Fibroblast of the aortic adventitia (primary cell): ENCODE measurements around the gene OGDH. TPM values are rescaled to one million over a fixed set of nuclear protein-coding genes. Genes with fewer than 3 reads are reported as not detected.

ENCODE experiments used
- DNase-seq: peaks from one replicate; pipeline ENCODE4 v3.0.0-alpha.2; 2010; ENCODE audit warnings: low read depth
- H3K4me3 ChIP-seq: 2 replicates; pipeline ENCODE4 v1.5.1; 2011; ENCODE audit warnings: low read depth, mild to moderate bottlenecking, control low read depth, low read length, moderate library complexity
- total RNA-seq: library from RNA; depleted of rRNA; stranded (reverse); fragments of >200 nt; gene quantifications from 2 replicates; pipeline ENCODE4 v1.2.3, GENCODE V29; 2012; ENCODE audit warnings: low replicate concordance
- TF ChIP-seq, protein P1 (sequence below): IDR thresholded peaks from 2 replicates; pipeline ENCODE4 v1.5.1; 2011; ENCODE audit warnings: mild to moderate bottlenecking, low read length, control low read depth, inconsistent platforms; ENCODE audit not compliant: insufficient read depth

Gene OGDH
- total RNA-seq, 1 donor = 85.6 TPM

DNA sequence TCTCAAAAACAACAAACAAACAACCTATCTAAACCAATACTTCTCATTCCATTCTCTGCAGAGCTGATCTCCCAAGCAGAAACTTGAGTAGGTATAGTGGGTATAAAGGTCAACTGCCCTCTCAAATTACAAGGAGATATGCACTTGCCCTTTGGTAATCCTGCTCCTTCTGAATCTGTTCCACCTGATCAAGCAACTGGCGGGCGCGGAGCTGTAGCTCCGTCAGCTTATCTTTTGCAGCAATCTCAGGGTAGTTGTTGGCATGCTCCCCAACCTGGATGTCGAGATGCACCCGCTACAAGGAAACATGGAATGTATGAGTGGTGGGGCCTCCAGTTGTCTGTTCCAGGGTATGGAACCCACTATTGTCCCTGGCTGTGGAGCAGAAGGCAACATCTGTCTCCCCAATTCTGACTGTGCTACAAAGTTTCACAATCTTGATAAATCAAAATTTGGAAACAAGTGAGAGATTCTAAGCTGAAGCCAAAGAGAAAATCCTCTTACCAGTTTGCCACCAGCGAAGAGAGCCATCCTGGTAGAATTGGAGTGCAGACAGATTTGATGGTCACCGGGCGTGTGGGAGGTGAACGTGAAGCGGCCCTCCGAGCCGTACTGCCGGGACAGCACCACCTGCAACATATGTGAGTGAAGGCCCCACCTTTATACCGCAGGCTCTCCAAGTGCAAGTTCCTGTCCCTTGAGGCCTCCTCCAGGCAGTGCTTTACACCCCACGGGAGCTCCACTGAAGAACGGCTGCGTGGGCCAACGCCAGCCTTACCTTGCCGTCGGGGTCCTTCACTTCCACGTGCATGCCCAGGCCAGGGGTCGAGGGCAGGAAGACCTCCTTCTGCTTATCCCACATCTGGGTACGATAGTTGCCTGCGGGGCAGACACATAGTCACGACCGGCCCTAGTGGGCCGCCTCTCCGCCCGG is 25.2 kb upstream of the OGDH start:
- H3K4me3 ChIP-seq = peak overlapping the region; percentile 95
- no peak for DNase-seq
- TF ChIP-seq, protein P1, sequence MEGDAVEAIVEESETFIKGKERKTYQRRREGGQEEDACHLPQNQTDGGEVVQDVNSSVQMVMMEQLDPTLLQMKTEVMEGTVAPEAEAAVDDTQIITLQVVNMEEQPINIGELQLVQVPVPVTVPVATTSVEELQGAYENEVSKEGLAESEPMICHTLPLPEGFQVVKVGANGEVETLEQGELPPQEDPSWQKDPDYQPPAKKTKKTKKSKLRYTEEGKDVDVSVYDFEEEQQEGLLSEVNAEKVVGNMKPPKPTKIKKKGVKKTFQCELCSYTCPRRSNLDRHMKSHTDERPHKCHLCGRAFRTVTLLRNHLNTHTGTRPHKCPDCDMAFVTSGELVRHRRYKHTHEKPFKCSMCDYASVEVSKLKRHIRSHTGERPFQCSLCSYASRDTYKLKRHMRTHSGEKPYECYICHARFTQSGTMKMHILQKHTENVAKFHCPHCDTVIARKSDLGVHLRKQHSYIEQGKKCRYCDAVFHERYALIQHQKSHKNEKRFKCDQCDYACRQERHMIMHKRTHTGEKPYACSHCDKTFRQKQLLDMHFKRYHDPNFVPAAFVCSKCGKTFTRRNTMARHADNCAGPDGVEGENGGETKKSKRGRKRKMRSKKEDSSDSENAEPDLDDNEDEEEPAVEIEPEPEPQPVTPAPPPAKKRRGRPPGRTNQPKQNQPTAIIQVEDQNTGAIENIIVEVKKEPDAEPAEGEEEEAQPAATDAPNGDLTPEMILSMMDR = no peak

DNA sequence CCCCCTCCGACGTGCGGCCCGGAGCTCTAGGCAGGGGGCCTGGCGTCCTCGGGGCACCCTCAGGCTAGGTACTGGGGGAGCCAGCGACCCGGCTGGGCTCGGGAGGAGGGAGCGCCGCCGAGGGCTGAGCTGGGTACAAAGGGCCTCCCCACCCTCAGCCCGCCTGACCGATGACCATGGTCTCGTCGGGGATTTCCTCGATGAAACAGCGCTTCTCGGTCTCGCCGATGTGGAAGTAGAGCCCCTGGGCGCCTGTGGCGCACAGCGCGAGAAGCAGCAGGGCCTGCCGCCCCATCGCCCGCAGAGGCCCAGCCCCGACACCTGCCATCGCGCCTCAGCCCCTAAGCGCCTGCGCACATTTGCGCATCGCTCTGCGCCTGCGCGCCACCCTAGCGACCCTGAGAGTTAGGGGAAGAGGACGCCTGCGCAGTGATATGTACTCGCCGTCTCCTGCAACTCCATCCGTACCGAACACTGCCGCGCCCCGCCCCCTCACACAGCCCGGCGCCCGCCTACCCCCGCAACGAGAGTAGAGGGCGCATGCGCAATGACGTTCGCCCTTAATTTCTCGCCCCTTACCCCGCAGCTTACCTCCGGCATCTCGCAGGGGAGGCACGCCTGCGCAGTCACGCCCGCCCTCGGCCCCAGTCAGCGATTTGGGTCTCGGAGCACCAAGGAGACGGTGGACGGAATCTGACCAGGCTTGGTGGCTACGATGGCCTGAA is 24.4 kb upstream of the OGDH start, which contains the start of gene TMED4:
TSS of gene TMED4 (minus strand) at position 353 of the 725 bp plus-strand sequence. CDS start at position 328, 25 bp downstream.
- TF ChIP-seq, protein P1 = no peak
- peak; percentile 99 for DNase-seq
- peak within 1 kb of the TSS; percentile 95 for H3K4me3 ChIP-seq

DNA sequence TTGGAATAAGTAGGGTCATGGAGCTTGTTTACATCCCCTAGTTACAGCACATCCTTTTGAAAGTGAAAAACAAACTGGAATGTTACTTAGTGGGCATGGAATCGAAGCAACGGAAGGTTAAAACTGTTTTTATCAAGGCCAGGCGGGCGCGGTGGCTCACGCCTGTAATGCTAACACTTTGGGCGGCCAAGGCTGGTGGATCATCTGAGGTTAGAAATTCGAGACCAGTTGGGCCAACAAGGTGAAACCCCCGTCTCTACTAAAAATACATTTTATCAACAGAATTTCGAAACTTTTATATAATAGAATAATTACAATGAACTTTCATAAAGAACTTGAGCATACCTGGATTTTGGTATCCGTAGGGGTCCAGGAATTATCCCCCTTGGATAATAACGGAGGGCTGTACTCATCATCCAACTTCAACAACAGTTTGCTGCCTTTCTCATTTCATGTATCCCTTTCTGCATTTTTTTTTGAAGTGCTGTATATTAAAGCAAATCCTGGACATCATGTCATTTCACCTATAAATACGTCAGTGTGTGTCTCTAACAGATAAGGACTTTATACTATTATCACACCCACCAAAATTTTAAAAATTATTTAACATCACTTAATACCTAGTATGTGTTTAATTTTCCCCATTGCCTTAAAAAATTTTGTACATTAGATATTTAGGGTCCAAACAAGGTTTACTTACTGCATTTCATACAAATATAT is 23.1 kb upstream of the OGDH start:
- peak overlapping the region; percentile 72 for H3K4me3 ChIP-seq
- DNase-seq = no peak
- TF ChIP-seq, protein P1 = no peak

DNA sequence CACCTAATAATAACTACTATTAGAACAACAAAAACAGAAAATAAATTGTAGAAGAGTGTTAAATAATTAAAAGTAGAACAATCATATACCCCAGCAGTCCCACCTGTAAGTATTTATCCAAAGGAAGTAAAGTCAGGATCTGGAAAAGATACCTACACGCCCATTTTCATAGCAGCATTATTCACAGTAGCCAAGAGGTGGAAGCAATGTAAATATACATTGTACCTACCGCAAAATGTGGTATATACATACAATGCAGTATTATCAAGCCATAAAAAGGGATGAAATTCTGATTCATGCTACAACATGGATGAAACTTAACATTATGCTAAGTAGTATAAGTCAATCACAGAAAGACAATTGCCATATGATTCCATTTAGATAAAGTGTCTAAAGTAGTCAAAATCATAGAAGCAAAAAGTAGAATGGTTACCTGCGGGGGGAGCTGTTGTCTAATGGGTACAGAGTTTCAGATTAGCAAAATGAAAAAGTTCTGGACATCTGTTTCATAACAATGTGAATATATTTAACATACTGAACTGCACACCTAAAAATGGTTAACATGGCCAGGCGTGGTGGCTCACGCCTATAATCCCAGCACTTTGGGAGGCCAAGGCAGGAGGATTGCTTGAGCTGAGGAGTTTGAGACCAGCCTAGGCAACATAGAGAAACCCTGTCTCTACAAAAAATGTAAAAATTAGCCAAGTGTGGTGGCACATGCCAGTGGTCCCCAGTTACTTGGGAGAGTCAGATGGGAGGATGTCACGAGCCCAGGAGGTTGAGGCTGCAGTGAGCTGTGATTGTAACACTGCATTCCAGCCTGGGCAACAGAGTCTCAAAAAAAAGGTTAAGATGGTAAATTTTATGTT is 18.4 kb upstream of the OGDH start:
- TF ChIP-seq, protein P1 = peak; percentile 60

DNA sequence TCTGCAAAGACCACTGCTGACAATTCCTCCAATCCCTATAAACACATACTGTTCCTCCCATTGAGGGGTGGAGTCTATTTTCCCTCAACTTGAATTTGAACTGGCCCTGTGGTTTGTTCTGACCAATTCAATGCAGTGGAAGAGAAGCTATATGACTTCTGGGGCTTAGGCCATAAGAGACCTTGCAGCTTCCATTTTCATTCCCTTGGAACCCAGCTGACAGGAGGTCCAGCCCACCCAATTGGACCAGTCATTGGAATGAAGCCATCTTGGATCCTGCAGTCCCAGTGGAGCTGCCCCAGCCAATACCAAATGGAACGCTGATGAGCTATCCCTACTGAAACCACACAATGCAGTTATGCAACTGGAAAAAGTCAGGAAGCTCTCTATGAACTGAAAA is 15.5 kb upstream of the OGDH start:
- peak; percentile 22 for DNase-seq
- TF ChIP-seq, protein P1 = no peak
- no peak overlapping the region for H3K4me3 ChIP-seq

More for the DNA sequence above, 18.4 kb upstream of the OGDH start:
- no peak overlapping the region for H3K4me3 ChIP-seq
- peak; percentile 83 for DNase-seq
